CD4-positive, alpha-beta T cell treated with Interleukin-6 at 100 ng/mL for 8 hours (primary cell): ENCODE data around the gene SRP9.
"Not testable (repeated sequence)": the region's sequence is repeated elsewhere in the genome, so short reads cannot be mapped to it uniquely, and the experiment has no call there.

Experiments used
- DNase-seq: peaks from one replicate; pipeline ENCODE4 v3.0.0-alpha.2; 2020; ENCODE audit warnings: mixed read lengths, low spot score

Gene SRP9

GRCh38 chr1:225774281-225775147, 3.1 kb upstream of the SRP9 start:
- DNase-seq: no peak

- DNase-seq: no peak
These were observed 1.3 kb upstream of the SRP9 start for GRCh38 chr1:225776294-225776693.

- DNase-seq: no peak
These were observed 506 bp upstream of the SRP9 start for GRCh38 chr1:225777058-225777582.

GRCh38 chr1:225778337-225778669, 677 bp downstream of the SRP9 start:
- no peak for DNase-seq

GRCh38 chr1:225779165-225779564, 1.5 kb downstream of the SRP9 start:
- not testable (repeated sequence) for DNase-seq

- DNase-seq: no peak
These were observed 2.5 kb downstream of the SRP9 start for GRCh38 chr1:225780134-225780533.

GRCh38 chr1:225780630-225781029, 3.0 kb downstream of the SRP9 start:
- DNase-seq: no peak

GRCh38 chr1:225789142-225789541, 11.5 kb downstream of the SRP9 start:
- not testable (repeated sequence) for DNase-seq

GRCh38 chr1:225794954-225795353, 17.3 kb downstream of the SRP9 start:
- no peak for DNase-seq

GRCh38 chr1:225796097-225796496, 18.5 kb downstream of the SRP9 start:
- not testable (repeated sequence) for DNase-seq

- not testable (repeated sequence) for DNase-seq
These were observed 23.5 kb downstream of the SRP9 start for GRCh38 chr1:225801146-225801545.

- DNase-seq: no peak
These were observed 28.6 kb downstream of the SRP9 start for GRCh38 chr1:225806249-225806648.

- not testable (repeated sequence) for DNase-seq
These were observed 29.1 kb downstream of the SRP9 start for GRCh38 chr1:225806736-225807135.

GRCh38 chr1:225808136-225808535, 30.5 kb downstream of the SRP9 start:
- DNase-seq: no peak

GRCh38 chr1:225809842-225810578, 32.4 kb downstream of the SRP9 start, which contains the start of gene EPHX1:
Gene EPHX1 (plus strand): TSS chr1:225810124. CDS start chr1:225828730, 18,606 bp downstream.
- DNase-seq: peak; percentile 56

- not testable (repeated sequence) for DNase-seq
These were observed 33.2 kb downstream of the SRP9 start for GRCh38 chr1:225810579-225811538.

- no peak for DNase-seq
These were observed 34.2 kb downstream of the SRP9 start for GRCh38 chr1:225811622-225812487.

- no peak for DNase-seq
These were observed 35.0 kb downstream of the SRP9 start for GRCh38 chr1:225812488-225813213.

GRCh38 chr1:225813214-225813964, 35.8 kb downstream of the SRP9 start:
- DNase-seq: no peak
